Gastrocnemius medialis (tissue), 4 donors: ENCODE data around the gene OLFML2A. TPM values are rescaled to one million over a fixed set of nuclear protein-coding genes. Genes with fewer than 3 reads are reported as not detected.

Experiments
- ATAC-seq, 2 donors: fragments of 150-250 bp; one replicate each; pipeline ENCODE4 v1.9.1; 2016
- DNase-seq, 2 donors: peaks; one replicate each; pipeline ENCODE4 v3.0.0-alpha.2; 2019
- H3K27ac ChIP-seq, 4 donors: fragments of 200-600 bp; sonication (generic); 1 replicate in 1 of 4; 2 replicates in 3 of 4; pipeline ENCODE4 v1.5.1; 2016 to 2018; ENCODE audit warnings: mild to moderate bottlenecking in 2 of 4, moderate library complexity in 1 of 4
- H3K27me3 ChIP-seq, 3 donors: fragments of 200-600 bp; sonication (generic) in 2 of 3; 1 replicate in 1 of 3; 2 replicates in 2 of 3; pipeline versions ENCODE4 v1.5.1 to v1.6.0; 2016 to 2019; ENCODE audit warnings: mild to moderate bottlenecking in 1 of 3, moderate library complexity in 1 of 3
- H3K36me3 ChIP-seq, 2 donors: fragments of 200-600 bp; sonication (generic) in 1 of 2; one replicate each; pipeline ENCODE4 v1.5.1; 2017 to 2018
- H3K4me1 ChIP-seq, 2 donors: fragments of 200-600 bp; sonication (generic) in 1 of 2; one replicate each; pipeline ENCODE4 v1.5.1; 2016 to 2017; ENCODE audit warnings: mild to moderate bottlenecking in 2 of 2
- H3K4me3 ChIP-seq, 4 donors: fragments of 200-600 bp; sonication (generic) in 3 of 4; 1 replicate in 1 of 4; 2 replicates in 3 of 4; pipeline ENCODE4 v1.5.1; 2016 to 2019; ENCODE audit warnings: mild to moderate bottlenecking in 2 of 4
- H3K9me3 ChIP-seq, 3 donors: fragments of 200-600 bp; sonication (generic) in 2 of 3; 1 replicate in 1 of 3; 2 replicates in 2 of 3; pipeline ENCODE4 v1.5.1; 2016 to 2019
- CTCF ChIP-seq, 5 experiments: fragments of 450-650 bp in 3 of 5; fragments of 200-600 bp in 2 of 5; sonication (generic) in 2 of 5; IDR thresholded peaks in 4 of 5; conservative IDR thresholded peaks in 1 of 5; 1 replicate in 4 of 5; 2 replicates in 1 of 5; pipeline ENCODE4 v1.5.1; 2016 to 2019; ENCODE audit warnings: antibody characterized with exemption in 5 of 5, mild to moderate bottlenecking in 3 of 5, moderate library complexity in 3 of 5
- POLR2A ChIP-seq, 2 donors: fragments of 450-650 bp; IDR thresholded peaks; one replicate each; pipeline ENCODE4 v1.6.1; 2017; ENCODE audit warnings: antibody characterized with exemption in 2 of 2, mild to moderate bottlenecking in 2 of 2, moderate library complexity in 2 of 2
- in situ Hi-C, 4 donors: fragments of 200-750 bp; cut with MboI; loops; one replicate each; pipeline versions ENCODE4 v1.15.0 to v1.8.0; 2017; ENCODE audit warnings: low sequenced_read_pairs in 4 of 4
- intact Hi-C: fragments of 100-400 bp; cut with DNase I; formaldehyde crosslinking; loops from one replicate; pipeline ENCODE4 v1.15.1; 2023; ENCODE audit warnings: low total_unique reads
- total RNA-seq, 4 donors: library from RNA; depleted of rRNA; stranded (reverse); fragments of >200 nt; gene quantifications; one replicate each; pipeline versions ENCODE4 v1.1.0 to v1.2.3, GENCODE V29; 2016

The OLFML2A gene
- total RNA-seq, 4 donors from 2014 or later, result 6.9 to 48.0 (median 32.8) TPM

- H3K4me3 ChIP-seq, result no peak overlapping the region
- H3K36me3 ChIP-seq, result no peaks in the 10 kb centered on the region
- peaks cover 0 to 13% of the 10 kb centered on the region in 2 donors for H3K4me1 ChIP-seq
- ATAC-seq, result no peak
- in situ Hi-C loops (no loop called here), intact Hi-C loops (no loop called here)
- no peaks in the 10 kb centered on the region for H3K9me3 ChIP-seq
- TF ChIP-seq POLR2A (IDR thresholded peaks at IDR 0.05) (no peak), CTCF (IDR thresholded peaks at IDR 0.05 in 4 of 5, conservative IDR thresholded peaks at IDR 0.05 in 1 of 5) (no peak)
- no peak for DNase-seq
- no peak overlapping the region for H3K27ac ChIP-seq
- H3K27me3 ChIP-seq, result no peaks in the 10 kb centered on the region
These were observed 37.6 kb upstream of the OLFML2A start for GRCh38 chr9:124739360-124739759.

- TF ChIP-seq POLR2A (IDR thresholded peaks at IDR 0.05), result no peak
- TF ChIP-seq CTCF (IDR thresholded peaks at IDR 0.05 in 4 of 5, conservative IDR thresholded peaks at IDR 0.05 in 1 of 5), result no peak
- Histone ChIP-seq H3K36me3 (no peaks in the 10 kb centered on the region), H3K27ac (no peak overlapping the region), H3K4me1 (peaks cover 0 to 4% of the 10 kb centered on the region in 2 donors), H3K27me3 (no peaks in the 10 kb centered on the region), H3K9me3 (no peaks in the 10 kb centered on the region), H3K4me3 (no peak overlapping the region)
- intact Hi-C loops, result no loop called here
- in situ Hi-C loops, result no loop called here
- no peak for ATAC-seq
- DNase-seq, result no peak
These were observed 35.8 kb upstream of the OLFML2A start for GRCh38 chr9:124741149-124741548.

- Histone ChIP-seq H3K9me3 (no peaks in the 10 kb centered on the region), H3K27ac (no peak overlapping the region), H3K36me3 (no peaks in the 10 kb centered on the region), H3K27me3 (no peaks in the 10 kb centered on the region), H3K4me3 (no peak overlapping the region), H3K4me1 (peaks cover 0 to 4% of the 10 kb centered on the region in 2 donors)
- TF ChIP-seq CTCF (IDR thresholded peaks at IDR 0.05 in 4 of 5, conservative IDR thresholded peaks at IDR 0.05 in 1 of 5), result no peak
- no peak for TF ChIP-seq POLR2A (IDR thresholded peaks at IDR 0.05)
- ATAC-seq, result no peak
- intact Hi-C loops, result no loop called here
- in situ Hi-C loops, result no loop called here
- no peak for DNase-seq
These were observed 35.3 kb upstream of the OLFML2A start for GRCh38 chr9:124741662-124742061.

GRCh38 chr9:124742940-124743339 lies 34.0 kb upstream of the OLFML2A start:
- Histone ChIP-seq H3K9me3 (no peaks in the 10 kb centered on the region), H3K36me3 (no peaks in the 10 kb centered on the region), H3K27me3 (no peaks in the 10 kb centered on the region), H3K4me3 (no peak overlapping the region), H3K27ac (no peak overlapping the region), H3K4me1 (peaks cover 0 to 4% of the 10 kb centered on the region in 2 donors)
- intact Hi-C loops (no loop called here), in situ Hi-C loops (no loop called here)
- DNase-seq (no peak), ATAC-seq (no peak)
- TF ChIP-seq POLR2A (IDR thresholded peaks at IDR 0.05) (no peak), CTCF (IDR thresholded peaks at IDR 0.05 in 4 of 5, conservative IDR thresholded peaks at IDR 0.05 in 1 of 5) (no peak)

GRCh38 chr9:124743686-124744348 lies 33.1 kb upstream of the OLFML2A start:
- no peak overlapping the region for H3K27ac ChIP-seq
- in situ Hi-C loops, result no loop called here
- no peaks in the 10 kb centered on the region for H3K27me3 ChIP-seq
- H3K4me3 ChIP-seq, result no peak overlapping the region
- ATAC-seq (no peak), DNase-seq (no peak)
- intact Hi-C loops, result no loop called here
- H3K36me3 ChIP-seq, result no peaks in the 10 kb centered on the region
- H3K4me1 ChIP-seq, result peaks cover 0 to 4% of the 10 kb centered on the region in 2 donors
- H3K9me3 ChIP-seq, result no peaks in the 10 kb centered on the region
- TF ChIP-seq POLR2A (IDR thresholded peaks at IDR 0.05) (no peak), CTCF (IDR thresholded peaks at IDR 0.05 in 4 of 5, conservative IDR thresholded peaks at IDR 0.05 in 1 of 5) (no peak)
